ENCODE data around the gene RNF20. TPM values are rescaled to one million over a fixed set of nuclear protein-coding genes. Genes with fewer than 3 reads are reported as not detected.

RNF20 gene
- total RNA-seq, 4 donors from 2014 or later: 17.3 to 24.6 (median 20.9) TPM

GRCh38 chr9:101487443-101487840, 46.2 kb upstream of the RNF20 start:
- H3K36me3 ChIP-seq: no peaks in the 10 kb centered on the region
- intact Hi-C loops (cut with DNase I): no loop called here
- H3K4me1 ChIP-seq: peaks cover 2 to 51% (median 3%) of the 10 kb centered on the region in 3 donors
- H3K4me3 ChIP-seq: peak overlapping the region; percentile 59 to 79 (median 72)
- TF ChIP-seq POLR2A (IDR thresholded peaks at IDR 0.05) (no peak), CTCF (IDR thresholded peaks at IDR 0.05) (no peak)
- WGBS, 2 donors: 28 to 31% methylated on average over 9 of the region's 9 CpGs
- no peak for DNase-seq
- H3K27ac ChIP-seq: peak overlapping the region; percentile 93 to 94 (median 94)
- no peaks in the 10 kb centered on the region for H3K9me3 ChIP-seq
- H3K27me3 ChIP-seq: peaks cover 0 to 15% (median 0%) of the 10 kb centered on the region in 4 donors

- no peak for TF ChIP-seq POLR2A (IDR thresholded peaks at IDR 0.05)
- no peak for TF ChIP-seq CTCF (IDR thresholded peaks at IDR 0.05)
- intact Hi-C loops (cut with DNase I): no loop called here
- no peaks in the 10 kb centered on the region for H3K36me3 ChIP-seq
- no peaks in the 10 kb centered on the region for H3K27me3 ChIP-seq
- no peak overlapping the region for H3K4me3 ChIP-seq
- H3K9me3 ChIP-seq: no peaks in the 10 kb centered on the region
- no peak overlapping the region for H3K27ac ChIP-seq
- no peaks in the 10 kb centered on the region for H3K4me1 ChIP-seq
- WGBS, 2 donors: 16 to 29% methylated on average over 1 of the region's 1 CpG
- no peak for DNase-seq
Observed at GRCh38 chr9:101495810-101496209, 37.8 kb upstream of the RNF20 start.

- Histone ChIP-seq H3K27me3 (no peaks in the 10 kb centered on the region), H3K27ac (no peak overlapping the region), H3K9me3 (no peaks in the 10 kb centered on the region), H3K36me3 (no peaks in the 10 kb centered on the region), H3K4me1 (no peaks in the 10 kb centered on the region), H3K4me3 (no peak overlapping the region)
- TF ChIP-seq CTCF (IDR thresholded peaks at IDR 0.05): no peak
- no peak for TF ChIP-seq POLR2A (IDR thresholded peaks at IDR 0.05)
- WGBS, 2 donors: 37 to 58% methylated on average over 2 of the region's 2 CpGs
- intact Hi-C loops (cut with DNase I): no loop called here
- DNase-seq: no peak
Observed at GRCh38 chr9:101498323-101498722, 35.3 kb upstream of the RNF20 start.

GRCh38 chr9:101504188-101504587, 29.5 kb upstream of the RNF20 start:
- Histone ChIP-seq H3K27me3 (no peaks in the 10 kb centered on the region), H3K27ac (no peak overlapping the region), H3K4me3 (no peak overlapping the region), H3K9me3 (no peaks in the 10 kb centered on the region), H3K4me1 (peaks cover 0 to 13% (median 0%) of the 10 kb centered on the region in 3 donors), H3K36me3 (no peaks in the 10 kb centered on the region)
- no peak for TF ChIP-seq CTCF (IDR thresholded peaks at IDR 0.05)
- no peak for TF ChIP-seq POLR2A (IDR thresholded peaks at IDR 0.05)
- no peak for DNase-seq
- intact Hi-C loops (cut with DNase I): no loop called here

GRCh38 chr9:101508211-101508610, 25.4 kb upstream of the RNF20 start:
- no peaks in the 10 kb centered on the region for H3K36me3 ChIP-seq
- no peaks in the 10 kb centered on the region for H3K27me3 ChIP-seq
- H3K9me3 ChIP-seq: no peaks in the 10 kb centered on the region
- TF ChIP-seq CTCF (IDR thresholded peaks at IDR 0.05) (no peak), POLR2A (IDR thresholded peaks at IDR 0.05) (no peak)
- intact Hi-C loops (cut with DNase I): no loop called here
- 23 to 49% methylated on average over 5 of the region's 5 CpGs for WGBS, 2 donors
- H3K4me3 ChIP-seq: no peak overlapping the region
- DNase-seq: no peak
- peaks cover 0 to 13% (median 0%) of the 10 kb centered on the region in 3 donors for H3K4me1 ChIP-seq
- H3K27ac ChIP-seq: no peak overlapping the region

Measured in esophagus squamous epithelium (tissue), 5 donors.